Activated T-cell treated with anti-CD3 and anti-CD28 coated beads, Interleukin-2, amount 50 U/mL, for 72 hours (primary cell): ENCODE data around the gene FBLN7. TPM values are rescaled to one million over a fixed set of nuclear protein-coding genes. Genes with fewer than 3 reads are reported as not detected.

Source experiments
- ATAC-seq, 2 donors: fragments of 150-1000 bp; cut with Tn5 transposase; replicated peaks in 1 of 2; 2 replicates each; pipeline ENCODE4 v1.10.0; 2021; ENCODE audit warnings: moderate library complexity in 2 of 2, mild to moderate bottlenecking in 1 of 2
- DNase-seq, 2 donors: peaks; one replicate each; pipeline ENCODE4 v3.0.0; 2021 to 2022; ENCODE audit warnings: mixed read lengths in 1 of 2
- H3K27ac Mint-ChIP-seq: one replicate; pipeline ENCODE4 v1.8.0; 2022; ENCODE audit warnings: mild to moderate bottlenecking, moderate library complexity, mixed read lengths
- H3K27me3 Mint-ChIP-seq: one replicate; pipeline ENCODE4 v1.8.0; 2022; ENCODE audit warnings: low read depth, mixed read lengths
- H3K36me3 Mint-ChIP-seq, 2 donors: one replicate each; pipeline ENCODE4 v1.8.0; 2022; ENCODE audit warnings: mixed read lengths in 2 of 2, mild to moderate bottlenecking in 1 of 2; ENCODE audit not compliant: insufficient read depth in 2 of 2
- H3K4me1 Mint-ChIP-seq: one replicate; pipeline ENCODE4 v1.8.0; 2022; ENCODE audit warnings: low read depth, mixed read lengths
- H3K4me3 Mint-ChIP-seq, 2 donors: one replicate each; pipeline ENCODE4 v1.8.0; 2022; ENCODE audit warnings: mild to moderate bottlenecking in 2 of 2, mixed read lengths in 2 of 2, moderate library complexity in 2 of 2
- H3K9me3 Mint-ChIP-seq, 2 donors: one replicate each; pipeline ENCODE4 v1.8.0; 2022; ENCODE audit warnings: mixed read lengths in 2 of 2
- total RNA-seq, 2 donors: library from RNA; stranded (reverse); gene quantifications; one replicate each; pipeline ENCODE4 v1.2.3, GENCODE V29; 2022

The FBLN7 gene
- total RNA-seq, 2 donors from 2014 or later: 22.3 to 30.6 TPM

DNA sequence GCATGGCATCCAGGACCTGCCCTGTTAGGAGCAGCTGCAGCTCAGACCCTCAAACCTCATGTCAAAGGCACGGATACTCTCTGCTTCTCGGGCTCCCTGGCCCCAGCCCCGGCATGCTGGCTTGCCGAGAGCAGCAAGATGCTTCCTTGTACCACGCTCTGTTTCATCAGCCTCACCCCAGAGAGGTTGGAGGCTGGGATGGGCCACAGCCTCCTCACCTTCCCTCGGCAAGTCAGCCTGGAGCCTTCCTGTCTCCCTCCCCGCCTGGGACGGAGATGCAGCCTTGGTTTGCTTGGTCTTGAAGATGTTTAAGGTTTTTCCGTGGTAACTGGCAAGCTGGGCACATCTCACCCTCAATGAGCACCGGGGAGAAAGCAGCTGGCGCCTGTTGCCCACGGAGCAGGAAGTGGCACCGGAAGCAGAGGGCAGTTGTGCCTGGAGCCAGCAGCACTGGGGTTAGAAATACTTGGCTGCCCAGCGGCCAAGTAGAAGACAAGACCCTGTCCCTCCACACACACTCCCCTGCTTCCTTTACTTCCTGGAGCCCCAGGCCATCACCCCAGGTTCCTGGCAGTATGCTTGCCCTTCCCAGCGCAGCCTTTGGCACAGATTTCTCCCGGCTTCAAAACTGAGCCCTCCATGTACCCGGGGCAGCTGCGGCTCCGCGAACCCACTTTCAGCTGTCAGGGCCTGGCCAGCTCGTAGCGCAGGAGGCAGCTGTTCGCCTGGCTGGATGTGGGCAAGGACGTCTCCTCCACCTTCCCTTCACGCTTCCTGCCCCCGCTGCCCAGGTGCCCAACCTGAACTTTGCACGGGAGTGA lies 17.4 kb downstream of the FBLN7 start:
- DNase-seq (peak; percentile 48 to 58), ATAC-seq (peak; percentile 43 to 61)
- Mint-ChIP-seq H3K27me3 (no peaks in the 10 kb centered on the region), H3K4me1 (peaks cover 53% of the 10 kb centered on the region), H3K9me3 (no peaks in the 10 kb centered on the region), H3K27ac (peak overlapping the region; percentile 77), H3K4me3 (peak overlapping the region; percentile 80 to 83), H3K36me3 (no peaks in the 10 kb centered on the region)

DNA sequence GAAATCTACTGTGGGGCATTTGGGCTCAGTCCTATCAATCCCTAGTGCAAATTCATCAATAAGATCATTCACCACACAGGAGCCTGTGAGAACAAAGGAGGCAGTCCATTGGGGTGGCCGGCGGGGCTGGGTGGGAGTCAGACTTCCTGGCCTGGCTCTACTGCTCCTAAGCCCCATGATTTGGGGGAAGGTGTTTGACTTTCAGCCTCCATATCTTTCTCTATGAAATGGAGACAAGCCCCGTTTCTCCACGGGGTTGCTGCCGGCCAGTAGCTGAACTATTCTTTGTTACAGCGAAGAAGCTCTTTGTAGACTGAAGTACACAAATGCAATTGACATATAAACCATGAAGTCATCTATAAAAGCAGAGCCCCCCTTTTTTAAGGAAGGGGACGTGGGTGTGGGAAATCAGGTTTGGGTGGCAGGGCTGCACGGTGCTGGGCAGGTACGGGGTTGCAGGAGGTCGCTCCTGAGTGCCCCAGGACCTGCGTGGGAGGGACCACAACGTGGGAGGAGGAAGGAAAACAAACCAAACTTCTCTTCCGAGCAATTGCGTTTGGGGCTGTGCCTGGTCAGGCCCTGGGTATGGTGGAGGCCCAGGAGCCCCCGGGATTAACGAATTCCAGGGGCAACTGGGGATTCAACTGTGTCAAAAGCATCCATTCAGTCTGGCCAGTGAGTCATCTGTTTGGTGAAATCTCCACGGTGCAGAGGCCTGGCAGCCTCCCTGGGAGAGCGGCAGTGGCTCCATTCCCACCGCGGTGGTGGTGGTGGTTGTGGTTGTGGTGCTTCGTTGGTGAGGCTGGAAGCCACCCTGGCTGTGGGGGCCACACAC lies 18.2 kb downstream of the FBLN7 start:
- DNase-seq (peak; percentile 70 to 71), ATAC-seq (peak; percentile 59 to 64)
- H3K36me3 Mint-ChIP-seq: no peaks in the 10 kb centered on the region
- no peaks in the 10 kb centered on the region for H3K9me3 Mint-ChIP-seq
- peak overlapping the region; percentile 77 for H3K27ac Mint-ChIP-seq
- peak overlapping the region; percentile 80 to 83 for H3K4me3 Mint-ChIP-seq
- H3K4me1 Mint-ChIP-seq: peaks cover 53% of the 10 kb centered on the region
- no peaks in the 10 kb centered on the region for H3K27me3 Mint-ChIP-seq

DNA sequence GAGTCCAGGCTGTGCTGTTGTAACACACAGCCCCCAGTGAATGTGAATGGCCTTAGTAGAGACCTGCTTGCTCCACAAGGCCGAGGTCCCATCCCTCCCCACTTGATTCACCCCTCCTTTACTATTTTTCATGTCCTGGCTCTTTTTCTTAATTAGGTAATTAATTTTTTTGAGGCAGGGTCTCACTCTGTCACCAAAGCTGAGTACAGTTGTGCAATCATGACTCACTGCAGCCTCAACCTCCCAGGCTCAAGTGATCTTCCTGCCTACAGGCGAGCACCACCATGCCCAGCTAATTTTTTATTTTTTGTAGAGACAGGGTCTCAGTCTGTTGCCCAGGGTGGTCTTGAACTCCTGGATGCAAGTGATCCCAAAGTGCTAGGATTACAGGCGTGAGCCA lies 19.3 kb downstream of the FBLN7 start:
- no peaks in the 10 kb centered on the region for H3K27me3 Mint-ChIP-seq
- peak in 1 of 2 donors; percentile 19 for DNase-seq
- peak overlapping the region; percentile 37 to 57 for H3K4me3 Mint-ChIP-seq
- peaks cover 53% of the 10 kb centered on the region for H3K4me1 Mint-ChIP-seq
- no peaks in the 10 kb centered on the region for H3K9me3 Mint-ChIP-seq
- no peak overlapping the region for H3K27ac Mint-ChIP-seq
- no peak for ATAC-seq
- H3K36me3 Mint-ChIP-seq: no peaks in the 10 kb centered on the region

DNA sequence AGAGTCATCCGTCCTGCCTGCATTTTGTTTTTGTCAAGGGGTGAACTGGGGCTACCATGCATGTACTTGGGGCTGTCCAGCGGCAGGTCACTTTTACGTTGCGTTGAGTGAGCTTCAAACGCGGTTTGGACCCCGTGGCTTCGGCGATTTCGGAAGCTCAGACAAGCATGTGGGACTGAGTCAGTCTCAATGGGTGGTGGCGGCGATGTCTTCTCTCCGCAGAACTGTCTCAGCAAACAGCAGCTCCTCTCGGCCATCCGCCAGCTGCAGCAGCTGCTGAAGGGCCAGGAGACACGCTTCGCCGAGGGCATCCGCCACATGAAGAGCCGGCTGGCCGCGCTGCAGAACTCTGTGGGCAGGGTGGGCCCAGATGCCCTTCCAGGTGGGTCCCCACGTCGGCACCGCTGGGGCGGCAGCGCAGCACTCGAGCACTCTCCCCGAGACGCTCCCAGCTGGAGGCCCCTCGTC lies 21.3 kb downstream of the FBLN7 start:
- Mint-ChIP-seq H3K4me3 (no peak overlapping the region), H3K4me1 (peaks cover 34% of the 10 kb centered on the region), H3K27me3 (no peaks in the 10 kb centered on the region), H3K36me3 (no peaks in the 10 kb centered on the region), H3K9me3 (no peaks in the 10 kb centered on the region), H3K27ac (no peak overlapping the region)
- no peak for ATAC-seq
- no peak for DNase-seq

DNA sequence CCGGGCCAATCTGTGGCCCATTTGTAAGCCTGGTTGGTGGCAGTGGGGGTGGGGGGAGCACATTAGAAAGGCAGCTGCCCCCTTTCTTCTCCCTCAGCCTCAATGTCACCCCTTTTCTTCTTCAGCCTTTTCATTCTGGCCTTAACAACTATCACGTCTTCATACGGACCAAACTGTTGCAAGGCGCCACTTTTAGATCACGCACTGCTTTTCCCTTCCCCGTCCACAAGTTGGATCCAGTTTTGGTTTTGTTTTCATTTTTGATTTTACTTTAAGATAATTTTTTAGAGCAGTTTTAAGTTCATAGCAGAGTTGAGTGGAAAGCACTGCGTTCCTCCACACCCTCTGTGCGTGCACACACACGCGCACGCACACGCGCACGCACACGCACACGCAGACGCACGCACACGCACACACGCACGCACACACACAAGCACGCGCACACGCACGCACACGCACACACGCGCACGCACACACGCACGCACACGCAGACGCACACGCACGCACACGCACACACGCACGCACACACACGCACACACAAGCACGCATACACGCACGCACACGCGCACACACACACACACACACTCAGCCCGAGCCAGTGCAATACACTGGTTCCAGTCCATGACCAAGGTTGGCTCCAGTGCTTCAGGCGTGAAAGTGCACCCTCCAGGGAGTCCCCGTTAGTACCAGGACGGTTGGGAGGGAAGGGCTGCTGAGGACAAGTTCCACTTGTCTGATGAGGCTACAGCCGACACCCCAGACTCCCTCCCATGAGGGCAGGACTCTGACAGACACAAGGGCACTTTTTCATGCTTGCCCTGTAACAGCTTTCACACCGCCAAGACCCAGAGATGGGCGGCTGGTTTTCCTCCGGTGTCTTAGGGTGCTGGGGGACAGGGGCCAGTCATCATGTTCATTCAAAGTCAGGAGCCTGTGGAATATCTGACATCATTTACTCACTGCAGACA lies 22.4 kb downstream of the FBLN7 start:
- Mint-ChIP-seq H3K9me3 (no peaks in the 10 kb centered on the region), H3K27ac (no peak overlapping the region), H3K27me3 (no peaks in the 10 kb centered on the region), H3K36me3 (no peaks in the 10 kb centered on the region), H3K4me1 (peaks cover 23% of the 10 kb centered on the region), H3K4me3 (peak overlapping the region in 1 of 2 donors; percentile 13)
- ATAC-seq: no peak
- DNase-seq: no peak

GRCh38 chr2:112161431-112162145 lies 23.4 kb downstream of the FBLN7 start:
- no peak for ATAC-seq
- no peak overlapping the region for H3K4me3 Mint-ChIP-seq
- H3K27ac Mint-ChIP-seq: no peak overlapping the region
- H3K36me3 Mint-ChIP-seq: no peaks in the 10 kb centered on the region
- peaks cover 15% of the 10 kb centered on the region for H3K4me1 Mint-ChIP-seq
- no peaks in the 10 kb centered on the region for H3K27me3 Mint-ChIP-seq
- H3K9me3 Mint-ChIP-seq: no peaks in the 10 kb centered on the region
- no peak for DNase-seq

GRCh38 chr2:112162341-112162740 lies 24.2 kb downstream of the FBLN7 start:
- ATAC-seq (no peak), DNase-seq (no peak)
- Mint-ChIP-seq H3K9me3 (no peaks in the 10 kb centered on the region), H3K36me3 (no peaks in the 10 kb centered on the region), H3K27ac (no peak overlapping the region), H3K4me3 (no peak overlapping the region), H3K4me1 (peaks cover 15% of the 10 kb centered on the region), H3K27me3 (no peaks in the 10 kb centered on the region)

DNA sequence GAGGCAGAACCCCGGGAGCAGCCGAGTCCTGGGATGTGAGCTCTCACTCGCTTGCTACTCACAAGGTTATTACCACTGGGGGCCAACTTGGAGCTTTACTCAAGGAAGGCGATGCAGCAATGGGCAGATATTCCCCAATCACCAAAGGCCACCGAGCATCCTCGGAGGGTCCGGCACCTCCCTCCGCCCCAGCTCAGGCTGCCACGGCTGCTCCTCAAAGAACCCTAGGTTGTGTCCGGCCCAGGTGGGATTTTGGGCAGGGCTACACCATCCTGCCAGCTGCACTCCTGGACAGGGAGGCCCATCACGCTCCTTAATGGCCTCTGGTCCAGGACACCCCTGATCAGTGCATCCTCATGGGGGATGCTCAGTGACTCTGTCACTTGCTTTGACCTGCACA lies 24.8 kb downstream of the FBLN7 start:
- no peak for ATAC-seq
- no peak overlapping the region for H3K4me3 Mint-ChIP-seq
- H3K27ac Mint-ChIP-seq: no peak overlapping the region
- H3K27me3 Mint-ChIP-seq: no peaks in the 10 kb centered on the region
- H3K4me1 Mint-ChIP-seq: peaks cover 14% of the 10 kb centered on the region
- no peaks in the 10 kb centered on the region for H3K9me3 Mint-ChIP-seq
- H3K36me3 Mint-ChIP-seq: no peaks in the 10 kb centered on the region
- no peak for DNase-seq

- Mint-ChIP-seq H3K27ac (no peak overlapping the region), H3K4me1 (peaks cover 20% of the 10 kb centered on the region), H3K9me3 (no peaks in the 10 kb centered on the region), H3K27me3 (no peaks in the 10 kb centered on the region), H3K4me3 (no peak overlapping the region), H3K36me3 (no peaks in the 10 kb centered on the region)
- DNase-seq (no peak), ATAC-seq (no peak)
Measured at GRCh38 chr2:112163541-112163981, 25.4 kb downstream of the FBLN7 start.

GRCh38 chr2:112164876-112165275 lies 26.7 kb downstream of the FBLN7 start:
- H3K9me3 Mint-ChIP-seq: no peaks in the 10 kb centered on the region
- H3K4me3 Mint-ChIP-seq: no peak overlapping the region
- peaks cover 22% of the 10 kb centered on the region for H3K4me1 Mint-ChIP-seq
- ATAC-seq (no peak), DNase-seq (no peak)
- H3K27me3 Mint-ChIP-seq: no peaks in the 10 kb centered on the region
- H3K36me3 Mint-ChIP-seq: no peaks in the 10 kb centered on the region
- no peak overlapping the region for H3K27ac Mint-ChIP-seq

- Mint-ChIP-seq H3K4me3 (no peak overlapping the region), H3K4me1 (peaks cover 22% of the 10 kb centered on the region), H3K36me3 (no peaks in the 10 kb centered on the region), H3K27ac (no peak overlapping the region), H3K27me3 (no peaks in the 10 kb centered on the region), H3K9me3 (no peaks in the 10 kb centered on the region)
- no peak for DNase-seq
- ATAC-seq: no peak
Measured at GRCh38 chr2:112165296-112165695, 27.1 kb downstream of the FBLN7 start.
